Non-pigmented ciliary epithelial cell (primary cell): ENCODE measurements around the gene TSC2.

Experiments
- DNase-seq: peaks from one replicate; pipeline ENCODE4 v3.0.0-alpha.2; 2010; ENCODE audit warnings: low read depth

TSC2 gene

DNA sequence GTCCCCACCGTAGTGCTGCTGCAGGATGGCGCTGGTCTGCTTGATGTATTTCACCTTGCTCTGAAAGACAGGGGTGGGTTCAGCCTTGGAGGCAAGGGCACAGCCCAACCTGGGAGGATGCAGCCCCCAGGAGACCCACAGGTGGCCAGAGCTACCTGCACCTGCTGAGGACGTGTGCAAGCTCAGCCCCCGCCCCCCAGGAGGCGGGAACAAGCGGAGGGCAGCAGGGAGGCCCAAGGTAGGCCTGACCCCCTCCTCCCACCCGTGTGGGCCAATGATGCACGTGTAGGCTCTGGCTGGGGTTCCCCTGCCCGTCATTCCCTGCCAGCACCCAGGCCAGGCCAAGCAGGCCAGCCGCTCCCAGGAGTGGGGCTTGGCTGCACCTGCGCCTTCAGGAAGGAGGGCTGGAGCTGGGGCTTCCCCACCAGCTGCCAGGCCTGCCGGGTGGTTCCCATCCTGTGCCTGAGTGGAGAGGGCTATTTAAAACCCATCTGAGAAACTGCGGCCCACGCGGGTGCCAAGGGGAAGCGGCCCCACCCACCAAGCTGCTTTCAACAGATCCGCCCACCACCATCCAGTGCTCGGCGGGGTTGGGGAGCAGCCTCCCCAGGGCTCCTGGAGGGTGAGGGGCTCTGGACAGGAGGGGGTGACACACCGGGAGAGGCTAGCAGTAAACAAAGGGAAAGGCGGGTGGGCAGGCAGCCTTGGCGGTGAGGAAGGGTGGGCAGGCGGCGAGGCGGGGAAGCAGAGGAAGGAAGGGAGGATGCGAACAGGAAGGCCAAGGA is 3.9 kb upstream of the TSC2 start:
- DNase-seq = no peak

- no peak for DNase-seq
Measured at GRCh38 chr16:2044541-2044940, 3.2 kb upstream of the TSC2 start.

- no peak for DNase-seq
Measured at GRCh38 chr16:2045965-2046892, 1.6 kb upstream of the TSC2 start.

DNA sequence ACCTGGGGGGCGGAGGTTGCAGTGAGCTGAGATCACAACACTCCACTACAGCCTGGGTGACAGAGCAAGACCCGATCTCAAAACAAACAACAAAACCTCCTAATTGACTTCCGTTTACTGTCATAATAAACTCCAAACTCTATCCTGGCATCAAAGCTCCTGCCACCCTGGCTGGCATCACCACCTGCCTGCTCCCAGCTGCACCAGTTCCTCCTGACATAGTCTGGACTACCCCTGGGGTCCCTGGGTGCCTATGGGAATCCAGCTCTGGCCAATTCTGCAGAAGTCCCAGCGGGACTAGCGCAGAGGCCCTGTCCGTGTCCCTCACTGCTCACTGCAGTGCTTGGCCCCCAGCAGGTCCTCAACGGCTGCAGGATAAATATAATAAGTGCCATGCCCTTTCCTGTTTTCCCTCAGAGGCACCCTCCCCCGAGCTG is 874 bp upstream of the TSC2 start:
- no peak for DNase-seq

DNA sequence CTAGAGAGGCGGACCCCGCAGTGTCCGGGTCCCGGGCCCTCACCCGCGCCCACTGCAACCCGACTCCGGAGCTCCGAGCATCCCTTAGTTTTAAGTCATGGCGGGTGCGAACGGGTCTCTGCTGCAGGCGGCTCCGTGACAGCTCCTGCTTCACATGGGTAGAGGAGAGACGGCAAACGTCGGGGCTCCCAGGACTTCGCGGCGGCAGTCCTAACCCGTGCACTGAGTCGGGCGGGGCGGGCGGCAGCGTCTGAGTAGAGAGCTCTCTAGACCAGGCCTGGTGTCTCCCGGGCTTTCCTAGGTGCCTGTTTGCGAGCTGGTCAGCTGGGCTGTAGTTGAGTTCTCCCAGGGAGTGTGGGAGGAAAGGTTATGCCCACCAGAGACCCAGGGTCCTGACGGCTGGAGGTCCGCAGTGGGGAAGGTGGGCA is 345 bp downstream of the TSC2 start:
- no peak for DNase-seq

GRCh38 chr16:2053211-2053610 is 5.4 kb downstream of the TSC2 start:
- DNase-seq = no peak

DNA sequence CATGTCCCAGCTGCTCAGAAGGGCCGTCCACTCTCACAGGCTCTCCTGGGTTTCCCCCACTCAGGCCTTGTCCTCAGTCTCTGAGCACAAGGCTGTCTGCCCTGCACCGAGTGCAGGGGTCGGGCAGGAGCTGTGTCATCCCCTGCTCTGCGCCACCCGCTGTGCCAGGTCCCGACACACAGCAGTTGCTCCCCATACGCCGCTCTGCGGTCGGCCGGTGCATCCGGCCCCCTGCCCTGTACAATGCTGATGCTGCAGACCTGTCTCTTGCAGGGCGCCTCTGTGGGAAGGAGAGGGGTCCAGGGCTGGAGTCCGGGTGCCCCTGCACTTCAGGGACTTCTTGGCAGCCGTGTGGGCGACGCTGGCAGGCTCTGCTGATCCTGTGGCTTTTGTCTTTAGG is 6.1 kb downstream of the TSC2 start:
- DNase-seq = no peak

DNA sequence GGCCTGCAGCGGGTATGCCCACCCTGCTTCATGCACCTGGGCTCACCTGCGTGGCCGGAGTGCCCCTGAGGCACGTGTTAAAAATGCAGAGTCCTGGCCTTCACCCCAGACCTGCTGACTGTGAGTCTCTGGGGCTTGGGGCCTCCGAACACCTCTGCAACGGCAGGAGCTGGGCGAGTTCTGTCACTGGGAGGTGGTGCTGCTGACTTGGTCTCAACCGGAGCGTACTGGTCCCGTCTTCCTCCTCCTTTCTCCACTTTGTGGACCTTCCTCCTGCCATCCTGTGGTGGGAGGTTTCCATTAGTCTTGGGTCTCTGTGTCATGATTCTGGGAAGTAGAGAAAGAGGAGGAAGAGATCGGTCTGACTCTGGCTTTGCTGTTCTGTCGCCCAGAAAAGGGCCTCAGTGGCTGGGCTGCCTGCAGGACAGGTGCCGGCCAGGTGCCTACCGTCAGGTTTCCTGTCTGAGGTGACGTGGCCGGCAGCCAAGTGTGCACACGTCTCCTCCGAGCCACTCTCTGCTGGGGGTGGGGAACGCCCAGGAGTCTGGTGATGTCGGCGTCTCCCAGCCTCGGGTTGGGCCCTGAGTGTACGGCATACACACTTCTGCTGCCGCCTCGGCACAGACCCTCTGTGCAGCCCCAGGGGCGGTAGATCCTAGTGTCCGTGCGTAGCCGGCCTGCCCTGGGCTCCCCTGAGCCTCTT is 6.9 kb downstream of the TSC2 start:
- DNase-seq = no peak

GRCh38 chr16:2056077-2056476 is 8.3 kb downstream of the TSC2 start:
- no peak for DNase-seq

- DNase-seq = no peak
Measured at GRCh38 chr16:2056681-2057407, 9.1 kb downstream of the TSC2 start.

GRCh38 chr16:2057438-2057837 is 9.7 kb downstream of the TSC2 start:
- no peak for DNase-seq

GRCh38 chr16:2058420-2058819 is 10.6 kb downstream of the TSC2 start:
- DNase-seq = no peak

GRCh38 chr16:2058872-2059271 is 11.1 kb downstream of the TSC2 start:
- DNase-seq = no peak

GRCh38 chr16:2060346-2060745 is 12.6 kb downstream of the TSC2 start:
- no peak for DNase-seq

- DNase-seq = no peak
Measured at GRCh38 chr16:2061023-2061422, 13.2 kb downstream of the TSC2 start.

DNA sequence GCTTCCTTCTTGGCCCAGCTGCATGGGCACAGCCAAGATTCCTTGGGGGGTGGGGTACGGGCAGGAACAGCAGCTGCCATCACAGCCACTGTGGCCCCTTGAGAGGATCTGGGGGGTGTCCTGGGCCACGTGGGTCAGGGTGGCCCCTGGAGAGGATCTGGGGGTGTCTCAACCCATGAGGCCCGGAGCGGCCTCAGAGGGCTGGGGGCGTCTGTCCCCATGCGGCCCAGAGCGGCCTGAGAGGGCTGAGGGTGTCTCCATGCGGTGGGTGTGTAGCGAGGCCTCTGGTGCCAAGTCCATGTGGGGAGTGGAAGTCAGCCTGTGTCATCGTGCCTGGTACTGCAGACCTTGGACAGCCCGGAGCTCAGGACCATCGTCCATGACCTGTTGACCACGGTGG is 13.7 kb downstream of the TSC2 start:
- DNase-seq = no peak

- DNase-seq = no peak
Measured at GRCh38 chr16:2062801-2063200, 15.0 kb downstream of the TSC2 start.

DNA sequence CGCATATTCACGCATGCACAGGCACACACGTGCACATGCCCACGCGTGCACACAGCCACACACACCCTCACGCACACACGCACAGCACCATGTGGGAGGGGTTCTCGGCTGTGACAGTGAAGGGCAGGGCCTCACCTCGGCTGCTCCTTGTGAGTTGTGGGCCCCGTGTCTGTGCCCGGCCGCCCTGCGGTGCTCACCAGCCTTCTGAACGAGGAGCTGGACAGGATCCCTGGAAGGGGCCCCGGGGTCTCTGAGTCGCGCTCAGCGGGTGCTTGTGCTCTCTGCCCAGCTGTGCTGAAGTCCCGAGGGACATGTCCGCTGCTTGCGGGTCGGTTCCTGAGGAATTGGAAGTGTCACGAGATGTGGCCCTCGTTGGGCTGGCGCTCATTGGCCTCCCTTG is 16.1 kb downstream of the TSC2 start:
- no peak for DNase-seq

DNA sequence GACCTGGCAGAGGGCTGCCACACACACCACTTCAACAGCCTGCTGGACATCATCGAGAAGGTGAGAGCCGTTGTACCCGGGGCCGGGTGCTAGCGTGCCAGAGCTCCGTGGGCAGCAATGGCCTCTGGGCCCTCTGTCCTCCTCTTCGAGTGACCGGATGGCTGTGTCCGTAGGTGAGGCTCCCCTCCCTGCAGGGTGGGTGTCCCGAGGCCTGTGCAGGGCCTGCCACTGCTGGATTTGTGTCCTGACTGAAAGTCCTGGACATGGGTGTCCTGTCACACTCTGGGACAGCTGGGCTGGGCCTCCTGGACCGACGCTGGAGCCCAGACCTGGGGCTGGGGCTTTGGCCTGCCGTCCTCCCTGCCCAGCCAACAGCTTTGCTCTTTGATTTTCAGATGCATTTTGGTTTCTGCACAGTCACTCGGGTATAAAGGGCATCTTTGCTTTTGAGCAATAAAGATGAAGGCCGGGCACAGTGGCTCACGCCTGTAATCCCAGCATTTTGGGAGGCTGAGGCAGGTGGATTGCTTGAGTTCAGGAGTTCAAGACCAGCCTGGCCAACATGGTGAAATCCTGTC is 16.7 kb downstream of the TSC2 start:
- DNase-seq = no peak

DNA sequence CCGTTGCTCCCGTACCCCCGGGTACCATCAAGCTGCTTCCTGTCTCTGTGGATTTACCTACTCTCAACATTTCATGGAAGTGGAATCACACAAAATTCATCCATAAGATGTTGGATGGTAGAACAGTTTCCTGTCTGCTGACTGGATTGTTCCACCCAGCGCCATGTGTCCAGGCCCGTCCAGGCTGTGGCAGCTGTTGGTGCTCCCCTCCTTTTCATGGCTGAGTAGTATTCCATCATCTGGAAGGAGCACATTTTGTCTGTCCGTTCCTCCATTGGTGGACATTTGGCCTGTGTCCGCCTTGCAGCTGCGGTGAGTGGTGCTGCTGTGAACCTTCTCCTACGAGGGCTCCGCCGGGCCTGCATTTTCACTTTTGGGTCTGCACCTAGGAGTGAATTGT is 18.4 kb downstream of the TSC2 start:
- no peak for DNase-seq
